Right ventricle myocardium inferior (tissue), 1 donor: ENCODE measurements around the gene SLC25A34. TPM values are rescaled to one million over a fixed set of nuclear protein-coding genes. Genes with fewer than 3 reads are reported as not detected.

Experiments
- ATAC-seq: fragments of 200-7000 bp; cut with Tn5 transposase; one replicate; pipeline ENCODE4 v1.9.1; 2020; ENCODE audit warnings: mild to moderate bottlenecking, moderate library complexity
- DNase-seq: peaks from one replicate; pipeline ENCODE4 v3.0.0; 2021; ENCODE audit errors: missing footprints
- intact Hi-C: fragments of 100-400 bp; cut with DNase I; formaldehyde crosslinking; loops from one replicate; pipeline ENCODE4 v1.11.0; 2022
- total RNA-seq: library from RNA; stranded (reverse); fragmentation: NEBNext Ultra II Directional; extraction: Animal tissue kit (Norgen Biotek cat#: 25700); gene quantifications from one replicate; pipeline ENCODE4 v1.2.1, GENCODE V29; 2021
- donor health status: DM: no; HTN: yes; CAD: no; lungs with severe emphysema.

The SLC25A34 gene
- total RNA-seq, 1 donor from 2014 or later, result 57.2 TPM

DNA sequence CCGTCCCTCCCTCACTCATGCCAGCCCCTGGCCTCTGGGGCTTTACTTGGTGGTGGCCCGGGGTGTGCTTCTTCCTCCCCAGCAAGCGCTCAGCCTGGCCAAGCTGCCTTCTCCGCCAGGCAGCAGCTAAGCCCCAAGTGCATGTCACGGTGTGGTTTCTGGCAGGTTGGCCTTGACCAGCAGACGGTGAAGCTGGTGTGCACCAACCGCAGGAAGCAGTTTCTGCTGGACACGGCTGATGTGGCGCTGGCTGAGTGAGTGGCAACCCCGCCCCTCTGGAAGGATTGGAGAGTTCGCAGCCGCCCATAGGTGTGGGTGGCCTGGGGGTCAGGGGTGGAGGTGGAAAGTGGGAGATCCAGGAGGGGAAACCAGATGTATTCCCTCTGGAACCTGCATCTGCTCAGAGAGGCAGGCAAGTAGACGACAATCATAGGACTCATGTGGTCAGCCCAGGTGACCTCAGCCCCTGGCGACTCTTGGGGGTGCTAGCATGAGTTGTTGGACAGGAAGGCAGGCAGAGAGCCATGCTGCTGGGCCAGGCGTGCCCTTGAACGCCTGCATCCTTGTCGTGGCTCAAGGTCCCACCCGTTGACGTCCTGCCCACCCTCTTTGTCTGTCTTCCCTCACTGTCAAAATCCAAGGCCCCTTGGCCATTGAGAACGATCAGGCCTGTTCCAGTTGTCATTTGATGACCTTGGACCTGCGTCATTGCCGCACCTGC is 7.0 kb upstream of the SLC25A34 start:
- DNase-seq, result no peak
- no peak for ATAC-seq
- intact Hi-C loops, result no loop called here

DNA sequence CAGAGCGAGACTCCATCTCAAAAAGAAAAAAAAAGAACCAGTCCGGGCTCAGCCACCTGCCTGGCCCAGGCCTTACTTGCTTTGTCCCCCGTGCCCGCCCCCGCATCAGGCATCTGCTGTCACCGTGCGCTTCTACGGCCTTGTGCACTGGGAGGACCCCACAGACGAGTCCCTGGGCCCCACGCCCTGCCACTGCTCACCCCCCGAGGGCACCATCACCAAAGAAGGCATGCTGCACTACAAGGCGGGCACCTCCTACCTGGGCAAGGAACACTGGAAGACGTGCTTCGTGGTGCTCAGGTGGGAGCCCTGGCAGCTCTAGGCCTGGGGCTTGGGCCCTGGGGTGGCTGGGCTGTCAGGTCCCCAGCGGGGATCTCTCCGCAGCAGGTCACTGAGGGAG is 5.6 kb upstream of the SLC25A34 start:
- intact Hi-C loops, result no loop called here
- DNase-seq (no peak), ATAC-seq (no peak)

DNA sequence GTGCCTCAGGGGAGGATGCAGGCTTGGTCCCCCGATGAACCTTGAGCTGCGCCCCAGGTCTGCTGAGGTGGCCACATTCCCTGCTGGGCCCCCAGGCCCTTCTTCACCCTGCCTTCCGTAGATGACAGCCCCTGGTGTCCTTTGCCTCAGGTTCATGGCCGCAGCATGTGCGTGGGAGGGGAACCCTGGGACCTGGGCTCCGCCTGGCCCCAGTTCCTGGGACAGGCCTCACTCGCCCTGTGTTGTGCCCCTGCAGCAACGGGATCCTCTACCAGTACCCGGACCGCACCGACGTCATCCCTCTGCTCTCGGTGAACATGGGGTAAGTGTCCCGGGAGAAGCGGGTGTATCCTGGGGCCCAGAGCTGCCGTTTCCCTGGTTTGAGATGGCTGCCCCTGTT is 5.1 kb upstream of the SLC25A34 start:
- no peak for DNase-seq
- intact Hi-C loops, result no loop called here
- ATAC-seq, result no peak

DNA sequence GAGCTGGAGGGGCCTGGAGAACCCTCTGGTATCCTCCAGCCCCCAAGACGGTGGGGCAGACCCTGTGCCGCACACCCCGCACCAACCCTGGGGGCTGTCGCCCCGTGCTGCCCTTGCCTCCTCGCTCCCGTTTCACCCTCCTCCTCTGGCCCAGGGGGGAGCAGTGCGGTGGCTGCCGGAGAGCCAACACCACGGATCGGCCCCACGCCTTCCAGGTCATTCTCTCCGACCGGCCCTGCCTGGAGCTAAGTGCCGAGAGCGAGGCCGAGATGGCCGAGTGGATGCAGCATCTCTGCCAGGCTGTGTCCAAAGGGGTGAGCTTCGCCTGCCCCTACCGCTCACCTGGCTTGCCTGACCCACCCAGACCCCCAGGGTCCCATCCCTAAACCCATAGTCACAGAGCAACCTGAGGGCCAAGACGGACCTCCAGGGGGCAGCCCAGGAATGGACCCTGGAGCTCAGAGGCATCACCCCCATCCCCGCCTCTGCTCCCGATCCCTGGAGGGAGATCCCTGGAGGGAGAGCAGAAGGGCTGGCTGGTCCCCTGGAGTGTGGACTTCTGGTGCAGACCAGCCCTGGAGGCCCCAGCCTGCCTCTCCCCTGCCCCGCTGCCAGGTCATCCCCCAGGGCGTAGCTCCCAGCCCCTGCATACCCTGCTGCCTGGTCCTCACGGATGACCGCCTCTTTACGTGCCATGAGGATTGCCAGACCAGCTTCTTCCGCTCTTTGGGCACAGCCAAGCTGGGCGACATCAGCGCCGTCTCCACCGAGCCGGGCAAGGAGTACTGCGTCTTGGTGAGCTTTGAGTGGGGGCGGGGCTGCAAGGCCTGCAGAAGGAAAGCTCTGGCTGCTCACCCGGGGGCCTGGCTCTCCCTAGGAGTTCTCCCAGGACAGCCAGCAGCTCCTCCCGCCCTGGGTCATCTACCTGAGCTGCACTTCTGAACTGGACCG is 4.0 kb upstream of the SLC25A34 start:
- no peak for ATAC-seq
- peak; percentile 21 for DNase-seq
- intact Hi-C loops, result no loop called here

DNA sequence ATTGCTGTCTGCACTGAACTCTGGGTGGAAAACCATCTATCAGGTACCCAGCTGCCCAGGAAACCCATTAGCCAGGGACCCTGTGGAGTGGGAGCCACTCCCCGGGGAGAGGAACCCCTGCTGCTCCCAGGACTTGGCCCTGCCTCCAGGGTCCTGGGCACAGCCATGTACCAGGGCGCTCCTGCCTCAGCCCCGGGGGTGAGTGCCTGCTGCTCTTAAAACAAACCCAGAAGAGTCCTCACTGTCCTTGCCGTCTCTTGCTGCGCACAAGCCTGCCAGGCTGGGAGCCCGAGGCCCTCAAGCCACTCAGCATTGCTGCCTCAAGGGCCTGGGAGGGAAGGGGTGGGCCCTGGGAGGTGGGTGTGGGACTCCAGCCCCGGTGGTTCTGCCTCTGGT is 3.4 kb upstream of the SLC25A34 start:
- DNase-seq (no peak), ATAC-seq (no peak)
- intact Hi-C loops, result no loop called here

DNA sequence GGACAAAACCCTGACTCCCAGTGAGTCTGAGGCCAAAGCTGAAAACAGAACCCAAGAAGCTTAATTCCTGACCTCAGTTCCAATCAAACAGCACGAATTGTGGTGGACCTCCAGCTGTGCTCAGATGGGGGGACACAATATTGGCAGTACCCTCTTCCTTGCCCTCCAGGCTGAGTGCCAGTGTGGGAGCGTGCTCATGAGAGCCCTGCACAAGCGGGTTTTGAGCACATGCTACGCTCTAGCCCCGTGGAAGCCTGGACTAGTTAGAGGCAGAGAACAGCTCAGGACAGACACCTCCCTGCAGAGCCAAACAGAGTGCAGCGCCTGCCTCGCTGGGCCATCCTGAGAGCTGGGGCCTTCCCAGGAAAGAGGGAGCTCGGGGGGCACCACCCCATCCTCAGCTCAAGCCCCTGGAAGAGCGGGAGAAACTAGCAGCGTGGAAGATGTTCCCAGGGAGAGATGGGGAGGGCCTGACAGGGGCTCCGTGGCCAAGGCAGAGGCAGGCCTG is 2.8 kb upstream of the SLC25A34 start:
- DNase-seq (no peak), ATAC-seq (no peak)
- intact Hi-C loops, result no loop called here

DNA sequence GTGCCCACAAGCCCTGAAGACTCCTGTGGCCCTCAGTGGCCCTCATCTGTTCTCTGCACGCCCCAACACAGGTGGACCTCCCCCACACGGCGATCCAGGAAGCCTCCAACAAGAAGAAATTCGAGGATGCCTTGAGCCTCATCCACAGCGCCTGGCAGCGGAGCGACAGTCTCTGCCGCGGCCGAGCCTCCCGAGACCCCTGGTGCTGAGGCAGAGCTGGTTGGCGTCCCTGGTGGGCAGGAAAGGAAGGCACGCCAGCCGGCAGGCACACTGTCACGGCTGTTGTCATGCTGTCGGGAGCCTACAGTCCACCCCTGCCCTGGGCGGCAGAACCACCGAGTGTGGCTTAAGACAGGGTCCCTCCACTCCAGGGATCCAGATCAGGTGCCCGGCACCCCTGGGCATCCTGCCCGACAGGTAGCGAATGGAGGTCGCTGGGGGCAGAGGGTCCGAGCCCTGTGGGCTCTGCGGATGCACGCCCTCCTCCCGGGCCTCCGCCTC is 2.3 kb upstream of the SLC25A34 start:
- ATAC-seq (no peak), DNase-seq (no peak)
- intact Hi-C loops, result no loop called here

DNA sequence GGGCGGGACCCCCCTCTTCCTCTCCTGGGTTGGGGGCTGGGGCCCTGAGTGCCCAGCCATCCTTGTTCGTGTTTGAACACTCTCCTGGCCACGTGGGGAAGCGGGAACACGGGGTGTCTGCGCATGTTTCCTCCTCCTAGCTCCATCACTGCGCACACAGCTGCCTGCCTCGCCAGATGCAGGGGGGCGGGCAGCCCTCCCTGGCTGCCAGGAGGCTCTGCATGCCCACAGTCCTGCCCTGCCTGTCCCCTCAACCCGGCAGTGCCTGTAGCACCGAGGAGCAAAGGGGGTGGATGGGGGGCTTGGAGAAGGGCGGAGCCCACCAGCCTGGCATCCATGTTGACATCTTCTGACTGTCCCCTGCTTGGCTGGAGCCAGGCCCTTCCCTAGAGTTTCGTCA is 1.8 kb upstream of the SLC25A34 start:
- intact Hi-C loops, result no loop called here
- no peak for DNase-seq
- no peak for ATAC-seq

DNA sequence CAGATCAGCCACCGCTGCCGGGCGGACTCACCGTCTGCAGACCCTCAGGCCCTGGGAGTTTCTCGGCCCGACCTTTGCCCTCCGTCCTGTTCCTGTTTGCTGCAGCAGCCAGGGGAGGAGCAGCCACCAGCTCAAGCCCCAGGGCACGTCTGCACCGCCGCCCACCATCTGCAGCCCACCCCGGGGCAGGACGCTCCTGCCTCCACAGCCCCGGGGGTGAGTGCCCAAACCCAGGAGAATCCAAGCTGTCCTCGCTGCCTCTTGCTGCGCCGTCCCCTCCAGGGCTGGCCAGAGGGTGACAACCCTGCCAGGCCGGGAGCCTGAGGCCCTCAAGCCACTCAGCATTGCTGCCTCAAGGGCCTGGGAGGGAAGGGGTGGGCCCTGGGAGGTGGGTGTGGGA is 1.2 kb upstream of the SLC25A34 start:
- intact Hi-C loops, result loop anchor here (5.0 kb wide), 1 partner anchor 53 kb away; the partner anchor contains the start of gene PLEKHM2
- no peak for DNase-seq
- ATAC-seq, result peak; percentile 11

DNA sequence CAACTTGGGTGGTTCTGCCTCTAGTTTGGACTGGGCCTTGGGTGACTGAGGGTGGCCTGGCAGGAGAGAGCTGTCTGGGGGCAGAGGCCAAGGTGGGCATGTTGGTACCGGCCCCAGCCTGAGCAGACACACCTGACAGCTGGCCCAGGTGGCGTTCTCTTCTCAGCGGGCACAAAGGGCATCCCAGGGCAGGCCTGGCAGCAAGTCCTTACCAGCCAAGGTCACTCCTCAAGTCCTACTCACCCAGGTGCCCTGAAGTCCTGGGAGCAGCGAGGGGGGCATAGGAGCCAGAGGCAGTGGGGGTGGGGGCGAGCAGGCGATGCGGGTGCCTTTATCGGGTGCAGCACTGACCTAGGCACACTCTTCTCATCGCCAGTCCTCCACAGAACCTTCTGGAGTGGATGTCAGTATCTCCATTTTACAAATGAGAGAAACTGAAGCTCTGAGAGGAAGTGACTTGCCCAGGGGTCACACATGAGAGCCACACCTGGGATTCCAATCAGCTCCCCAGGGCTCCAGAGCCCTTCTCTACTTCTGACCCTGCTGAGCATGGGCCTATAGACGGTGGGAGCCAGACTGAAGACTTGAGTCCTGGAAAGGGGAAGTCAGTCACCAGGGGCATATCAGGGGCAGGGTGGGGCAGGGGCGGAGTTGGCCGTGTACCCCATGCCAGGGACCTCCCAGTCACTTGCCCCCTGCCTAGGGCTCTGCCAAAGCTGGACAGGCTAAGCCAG is 587 bp upstream of the SLC25A34 start:
- intact Hi-C loops, result loop anchor here (5.0 kb wide), 1 partner anchor 53 kb away; the partner anchor contains the start of gene PLEKHM2
- ATAC-seq, result peak; percentile 26
- no peak for DNase-seq

DNA sequence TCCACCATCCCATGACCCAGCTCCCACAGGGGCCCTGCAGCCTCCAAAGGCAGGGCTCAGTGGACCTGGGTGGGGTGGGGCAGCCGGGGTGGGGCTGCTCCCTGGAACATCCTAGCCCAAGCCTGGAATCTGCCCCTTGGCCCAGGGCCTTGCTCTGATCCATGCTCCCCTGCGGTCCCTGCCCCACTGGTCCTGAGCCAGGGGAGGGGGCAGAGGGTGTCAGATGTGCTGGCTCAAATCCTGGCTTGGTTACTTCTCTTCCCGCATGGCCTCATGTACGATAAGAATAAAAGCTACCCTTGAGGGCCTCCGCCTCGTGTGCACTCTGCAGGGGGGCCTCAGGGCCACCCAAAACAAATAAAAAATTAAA is 819 bp downstream of the SLC25A34 start:
- ATAC-seq (no peak), DNase-seq (no peak)
- intact Hi-C loops, result loop anchor here (5.0 kb wide), 1 partner anchor 55 kb away; the partner anchor contains the start of gene PLEKHM2

DNA sequence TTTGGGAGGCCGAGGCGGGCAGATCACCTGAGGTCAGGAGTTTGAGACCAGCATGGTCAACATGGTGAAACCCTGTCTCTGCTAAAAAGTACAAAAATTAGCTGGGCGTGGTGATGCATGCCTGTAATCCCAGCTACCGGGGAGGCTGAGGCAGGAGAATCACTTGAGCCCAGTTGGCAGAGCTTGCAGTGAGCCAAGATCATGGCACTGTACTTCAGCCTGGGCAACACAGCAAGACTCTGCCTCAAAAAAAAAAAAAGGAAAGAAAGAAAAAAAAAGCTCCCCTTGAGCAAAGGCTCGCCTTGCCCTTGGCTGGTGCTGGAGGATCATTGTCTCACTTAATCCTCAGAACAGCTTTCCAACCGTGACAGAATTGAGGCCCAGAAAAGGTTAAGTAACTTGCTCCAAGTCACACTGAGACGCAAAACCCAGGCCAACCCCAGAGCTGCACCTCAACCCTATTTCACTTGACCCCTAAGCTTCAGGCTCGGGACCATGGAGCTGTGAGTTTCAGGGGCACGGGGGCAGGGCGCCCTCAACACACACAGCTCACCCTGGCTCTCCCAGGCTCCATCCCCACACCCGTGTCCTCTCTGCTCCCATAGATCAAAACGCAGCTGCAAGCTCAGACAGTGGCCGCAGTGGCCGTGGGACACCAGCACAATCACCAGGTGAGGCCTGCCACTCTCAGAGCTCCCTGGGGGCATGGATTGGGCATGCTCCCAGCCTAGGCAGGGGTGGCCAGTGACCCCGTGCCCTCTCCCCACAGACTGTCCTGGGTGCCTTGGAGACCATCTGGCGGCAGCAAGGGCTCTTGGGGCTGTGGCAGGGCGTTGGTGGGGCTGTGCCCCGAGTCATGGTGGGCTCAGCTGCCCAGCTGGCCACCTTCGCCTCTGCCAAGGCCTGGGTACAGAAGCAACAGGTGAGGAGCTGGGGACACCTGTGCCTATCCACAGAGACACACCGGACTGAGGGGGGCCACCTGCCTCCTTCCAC is 1.6 kb downstream of the SLC25A34 start:
- intact Hi-C loops, result loop anchor here (5.0 kb wide), 1 partner anchor 55 kb away; the partner anchor contains the start of gene PLEKHM2
- DNase-seq (no peak), ATAC-seq (no peak)

DNA sequence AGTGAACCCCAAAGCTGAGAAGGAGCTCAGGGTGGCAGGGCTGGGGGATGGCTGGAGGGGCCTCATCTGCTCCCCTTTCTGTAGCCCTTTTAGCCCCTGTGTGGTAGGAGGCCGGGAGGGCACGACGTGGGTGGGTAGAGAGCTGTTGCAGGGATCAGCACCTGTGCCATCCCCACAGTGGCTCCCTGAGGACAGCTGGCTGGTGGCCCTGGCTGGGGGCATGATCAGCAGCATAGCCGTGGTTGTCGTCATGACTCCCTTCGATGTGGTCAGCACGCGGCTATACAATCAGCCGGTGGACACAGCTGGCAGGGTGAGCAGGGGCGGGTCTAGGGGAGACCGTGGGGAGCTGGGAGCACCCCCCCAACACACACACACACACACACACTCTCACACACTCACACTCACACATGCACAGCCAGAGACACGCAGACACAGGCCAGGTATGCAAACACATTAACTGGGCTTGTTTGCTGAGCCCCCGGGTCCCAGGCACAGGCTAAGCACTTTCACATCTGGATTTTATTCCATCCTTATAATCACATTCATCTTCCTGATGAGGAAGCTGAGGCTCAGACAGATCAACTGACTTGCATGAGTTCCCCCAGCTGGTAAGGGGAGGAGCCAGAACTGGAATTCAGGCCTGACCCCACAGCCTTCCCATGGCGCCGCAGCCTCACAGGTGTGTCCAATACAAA is 2.5 kb downstream of the SLC25A34 start:
- intact Hi-C loops, result loop anchor here (5.0 kb wide), 1 partner anchor 56 kb away; the partner anchor contains the start of gene PLEKHM2
- ATAC-seq (no peak), DNase-seq (no peak)

DNA sequence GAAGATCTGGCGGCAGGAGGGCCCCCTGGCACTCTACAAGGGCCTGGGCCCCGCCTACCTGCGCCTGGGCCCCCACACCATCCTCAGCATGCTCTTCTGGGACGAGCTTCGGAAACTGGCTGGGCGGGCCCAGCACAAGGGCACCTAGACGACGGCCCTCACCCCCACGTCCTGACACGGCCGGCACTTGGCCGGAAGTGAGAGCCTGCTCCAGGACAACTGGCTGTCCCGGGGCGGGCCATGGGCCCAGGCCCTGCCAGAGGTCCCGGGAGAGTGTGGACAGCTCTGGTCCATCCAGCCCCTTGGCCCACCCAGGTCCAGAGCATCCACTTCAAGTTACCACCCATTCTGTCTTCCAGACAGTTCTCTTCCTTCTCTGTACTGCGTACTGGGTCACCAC is 3.2 kb downstream of the SLC25A34 start:
- intact Hi-C loops, result loop anchor here (5.0 kb wide), 1 partner anchor 57 kb away; the partner anchor contains the start of gene PLEKHM2
- DNase-seq, result no peak
- no peak for ATAC-seq

DNA sequence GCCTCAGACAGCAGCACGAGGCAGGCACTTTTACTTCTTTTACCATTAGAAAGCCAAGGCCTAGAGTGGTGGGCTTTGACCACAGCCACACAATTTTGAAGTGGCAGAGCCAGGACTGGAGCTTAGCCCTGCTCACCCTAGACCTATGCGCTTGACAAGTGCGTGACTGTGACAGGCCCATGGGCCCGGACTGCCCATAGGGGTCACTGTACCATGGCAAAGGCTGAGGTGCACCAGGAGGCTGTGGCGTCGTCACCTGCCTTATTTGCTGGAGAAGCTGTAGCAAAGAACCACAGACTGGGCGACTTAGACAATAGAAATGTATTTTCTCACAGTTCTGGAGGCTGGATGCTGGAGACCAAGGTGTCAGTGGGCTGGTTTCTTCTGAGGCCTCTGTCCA is 3.7 kb downstream of the SLC25A34 start:
- intact Hi-C loops, result loop anchor here (5.0 kb wide), 3 partner anchors 57 to 137 kb away; partner anchors contain the start of gene PLEKHM2
- DNase-seq (no peak), ATAC-seq (no peak)

DNA sequence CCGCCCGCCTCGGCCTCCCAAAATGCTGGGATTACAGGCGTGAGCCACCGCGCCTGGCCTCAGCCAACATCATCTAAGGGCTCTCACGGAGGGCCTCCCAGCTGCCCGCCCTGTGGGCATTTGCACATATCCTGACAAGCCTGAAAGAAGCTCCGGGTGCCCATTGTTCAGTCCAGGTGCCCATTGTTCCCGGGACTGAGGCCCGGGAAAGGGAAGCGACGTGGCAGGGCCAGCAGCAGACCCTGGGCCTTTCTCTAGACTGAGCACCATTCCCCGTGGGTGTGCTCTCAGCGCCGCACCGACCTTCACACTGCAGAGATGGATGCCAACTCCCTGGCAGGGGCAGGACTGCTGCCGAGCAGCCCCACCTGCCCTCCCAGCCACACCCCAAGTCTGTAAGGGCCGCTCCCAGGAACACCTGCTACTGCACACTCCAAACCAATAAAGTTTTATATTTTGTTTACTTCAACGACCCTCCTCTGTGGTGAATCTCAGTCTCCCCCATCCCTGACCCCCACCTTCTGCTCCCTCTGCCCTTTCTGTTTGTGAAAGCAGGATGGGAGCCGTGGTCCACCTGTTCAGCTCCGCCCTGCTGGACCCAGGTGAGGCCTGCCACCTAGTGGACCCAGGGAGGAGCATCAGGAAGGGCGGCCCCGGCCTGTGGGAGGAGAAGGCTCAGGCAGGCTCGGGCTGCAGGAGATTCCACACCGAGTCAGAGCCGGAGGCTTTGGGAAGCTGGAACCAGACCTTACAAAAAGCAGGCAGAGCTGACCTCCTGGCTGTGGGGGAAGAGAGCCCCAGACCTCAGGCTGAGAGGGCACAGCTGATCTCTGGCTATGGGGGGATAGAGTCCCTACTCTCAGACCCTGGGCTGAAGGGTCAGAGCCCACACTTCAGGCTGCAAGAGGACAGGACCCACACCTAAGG is 5.1 kb downstream of the SLC25A34 start:
- peak; percentile 80 for ATAC-seq
- peak; percentile 86 for DNase-seq
- intact Hi-C loops, result loop anchor here (5.0 kb wide), 2 partner anchors 84 to 139 kb away; a partner anchor contains a TSS
